ENCODE data around the gene HOXA6. TPM values are rescaled to one million over a fixed set of nuclear protein-coding genes. Genes with fewer than 3 reads are reported as not detected.
A peak's percentile ranks its signal among the peaks of the same experiment; 100 is the strongest.

HOXA6 gene
- total RNA-seq, 1 experiment from 2014 or later: 0.65 TPM

DNA sequence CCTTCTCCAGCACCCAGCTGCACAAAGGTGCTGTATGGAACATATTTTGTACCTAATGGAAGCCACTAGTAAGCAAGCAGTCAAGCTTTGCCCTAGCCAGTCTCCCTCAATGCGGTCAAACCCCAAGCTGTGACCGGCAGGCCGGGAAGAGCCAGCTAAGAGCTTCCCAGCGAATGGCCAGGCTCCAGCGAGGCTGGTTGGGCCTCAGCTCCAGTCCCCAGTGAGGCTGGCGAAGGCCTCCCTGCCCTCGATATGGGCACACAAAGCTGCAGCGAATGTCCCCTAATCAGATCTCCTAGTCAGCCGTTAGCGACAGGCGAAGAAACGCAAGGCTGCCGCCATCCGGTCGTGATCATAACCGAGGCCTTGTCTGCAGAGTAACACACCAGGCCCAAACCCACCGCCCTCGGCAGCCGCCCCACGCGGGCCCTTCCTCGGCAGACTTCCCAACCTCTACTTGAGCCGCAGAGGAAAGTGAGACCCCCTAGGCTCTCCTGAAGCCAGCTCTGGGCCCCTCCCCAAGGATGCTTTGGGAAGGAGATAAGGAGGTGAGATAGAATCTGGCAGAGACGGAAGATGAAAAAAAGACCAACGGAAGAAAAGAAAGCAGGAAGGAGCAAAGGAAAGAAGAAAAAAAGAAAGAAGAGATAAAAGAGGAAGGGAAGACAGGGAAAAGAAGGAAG, 20.8 kb upstream of the HOXA6 start:
- Histone ChIP-seq H3K27ac (no peak overlapping the region), H3F3A (ENCODE audit: insufficient read depth, low read depth) (peaks cover 21% of the 10 kb centered on the region), H3K9me3 (ENCODE audit: insufficient read depth, low read depth) (no peaks in the 10 kb centered on the region), H3K79me2 (ENCODE audit: low read depth) (no peaks in the 10 kb centered on the region), H3K27me3 (ENCODE audit: insufficient read depth, low read depth) (no peaks in the 10 kb centered on the region), H3K4me3 (peak overlapping the region; percentile 94; the same call in 1 of the 2 replicates), H3K9me2 (ENCODE audit: insufficient read depth) (no peaks in the 10 kb centered on the region), H2AFZ (no peak overlapping the region; the same call in 1 of the 2 replicates), H3K36me3 (ENCODE audit: low read depth) (no peaks in the 10 kb centered on the region), H3K4me2 (peak overlapping the region; percentile 100), H4K20me1 (ENCODE audit: insufficient read depth) (no peaks in the 10 kb centered on the region), H3K4me1 (replicated peaks; ENCODE audit: insufficient read depth) (peaks cover 20% of the 10 kb centered on the region)
- BruUV-seq (replicated peaks): no TSS peak
- intact Hi-C loops (cut with micrococcal nuclease; ENCODE audit: unreplicated experiment): loop anchor here (10.0 kb wide), 1 partner anchor 926 kb away; no protein-coding TSS in a partner anchor
- ChIA-PET POLR2A (ENCODE audit: unreplicated experiment) (interaction anchor here (0.5 kb wide), 3 partner anchors 813 to 1581 kb away, joined by 3 to 6 read pairs (median 3); no protein-coding TSS in a partner anchor), CTCF (interaction anchor here (0.5 to 0.7 kb wide), 2 partner anchors 59 to 449 kb away, joined by 4 to 9 read pairs; no protein-coding TSS in a partner anchor)
- no peak for DNase-seq
- TF ChIP-seq, protein P1, sequence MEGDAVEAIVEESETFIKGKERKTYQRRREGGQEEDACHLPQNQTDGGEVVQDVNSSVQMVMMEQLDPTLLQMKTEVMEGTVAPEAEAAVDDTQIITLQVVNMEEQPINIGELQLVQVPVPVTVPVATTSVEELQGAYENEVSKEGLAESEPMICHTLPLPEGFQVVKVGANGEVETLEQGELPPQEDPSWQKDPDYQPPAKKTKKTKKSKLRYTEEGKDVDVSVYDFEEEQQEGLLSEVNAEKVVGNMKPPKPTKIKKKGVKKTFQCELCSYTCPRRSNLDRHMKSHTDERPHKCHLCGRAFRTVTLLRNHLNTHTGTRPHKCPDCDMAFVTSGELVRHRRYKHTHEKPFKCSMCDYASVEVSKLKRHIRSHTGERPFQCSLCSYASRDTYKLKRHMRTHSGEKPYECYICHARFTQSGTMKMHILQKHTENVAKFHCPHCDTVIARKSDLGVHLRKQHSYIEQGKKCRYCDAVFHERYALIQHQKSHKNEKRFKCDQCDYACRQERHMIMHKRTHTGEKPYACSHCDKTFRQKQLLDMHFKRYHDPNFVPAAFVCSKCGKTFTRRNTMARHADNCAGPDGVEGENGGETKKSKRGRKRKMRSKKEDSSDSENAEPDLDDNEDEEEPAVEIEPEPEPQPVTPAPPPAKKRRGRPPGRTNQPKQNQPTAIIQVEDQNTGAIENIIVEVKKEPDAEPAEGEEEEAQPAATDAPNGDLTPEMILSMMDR (conservative IDR thresholded peaks at IDR 0.05): no peak
- TF ChIP-seq EZH2 (IDR thresholded peaks at IDR 0.05; ENCODE audit: low read depth): no peak

DNA sequence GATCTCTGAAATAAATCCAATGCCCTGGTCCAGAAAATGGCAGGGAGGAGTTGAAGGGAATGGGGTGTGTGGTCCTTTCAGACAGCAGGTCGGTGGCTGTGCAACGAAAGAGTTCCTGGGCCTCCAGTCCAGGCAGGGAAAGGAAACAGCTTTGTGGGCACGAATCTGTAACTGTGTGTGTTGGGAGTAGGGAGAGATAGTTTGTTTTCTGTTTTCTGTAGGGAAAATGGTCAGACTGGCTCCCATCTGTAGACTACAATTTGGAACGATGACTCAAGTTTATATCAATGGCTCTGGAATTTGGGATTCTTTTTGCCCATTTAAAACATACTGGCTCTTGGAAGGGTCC, 20.3 kb upstream of the HOXA6 start:
- Histone ChIP-seq H4K20me1 (ENCODE audit: insufficient read depth) (no peaks in the 10 kb centered on the region), H3K9me2 (ENCODE audit: insufficient read depth) (no peaks in the 10 kb centered on the region), H3K4me1 (replicated peaks; ENCODE audit: insufficient read depth) (peaks cover 20% of the 10 kb centered on the region), H3K79me2 (ENCODE audit: low read depth) (no peaks in the 10 kb centered on the region), H3K9me3 (ENCODE audit: insufficient read depth, low read depth) (no peaks in the 10 kb centered on the region), H3K27ac (no peak overlapping the region), H2AFZ (no peak overlapping the region), H3F3A (ENCODE audit: insufficient read depth, low read depth) (peaks cover 25% of the 10 kb centered on the region), H3K27me3 (ENCODE audit: insufficient read depth, low read depth) (no peaks in the 10 kb centered on the region), H3K4me2 (peak overlapping the region; percentile 100; the same call in 1 of the 2 replicates), H3K36me3 (ENCODE audit: low read depth) (no peaks in the 10 kb centered on the region), H3K4me3 (no peak overlapping the region)
- BruUV-seq (replicated peaks): TSS peak; percentile 39
- POLR2A ChIA-PET (ENCODE audit: unreplicated experiment): no interaction called here
- TF ChIP-seq EZH2 (IDR thresholded peaks at IDR 0.05; ENCODE audit: low read depth): no peak
- TF ChIP-seq, protein P1 (conservative IDR thresholded peaks at IDR 0.05): no peak
- no peak for DNase-seq
- CTCF ChIA-PET: no interaction called here
- intact Hi-C loops (cut with micrococcal nuclease; ENCODE audit: unreplicated experiment): loop anchor here (10.0 kb wide), 1 partner anchor 927 kb away; no protein-coding TSS in a partner anchor

DNA sequence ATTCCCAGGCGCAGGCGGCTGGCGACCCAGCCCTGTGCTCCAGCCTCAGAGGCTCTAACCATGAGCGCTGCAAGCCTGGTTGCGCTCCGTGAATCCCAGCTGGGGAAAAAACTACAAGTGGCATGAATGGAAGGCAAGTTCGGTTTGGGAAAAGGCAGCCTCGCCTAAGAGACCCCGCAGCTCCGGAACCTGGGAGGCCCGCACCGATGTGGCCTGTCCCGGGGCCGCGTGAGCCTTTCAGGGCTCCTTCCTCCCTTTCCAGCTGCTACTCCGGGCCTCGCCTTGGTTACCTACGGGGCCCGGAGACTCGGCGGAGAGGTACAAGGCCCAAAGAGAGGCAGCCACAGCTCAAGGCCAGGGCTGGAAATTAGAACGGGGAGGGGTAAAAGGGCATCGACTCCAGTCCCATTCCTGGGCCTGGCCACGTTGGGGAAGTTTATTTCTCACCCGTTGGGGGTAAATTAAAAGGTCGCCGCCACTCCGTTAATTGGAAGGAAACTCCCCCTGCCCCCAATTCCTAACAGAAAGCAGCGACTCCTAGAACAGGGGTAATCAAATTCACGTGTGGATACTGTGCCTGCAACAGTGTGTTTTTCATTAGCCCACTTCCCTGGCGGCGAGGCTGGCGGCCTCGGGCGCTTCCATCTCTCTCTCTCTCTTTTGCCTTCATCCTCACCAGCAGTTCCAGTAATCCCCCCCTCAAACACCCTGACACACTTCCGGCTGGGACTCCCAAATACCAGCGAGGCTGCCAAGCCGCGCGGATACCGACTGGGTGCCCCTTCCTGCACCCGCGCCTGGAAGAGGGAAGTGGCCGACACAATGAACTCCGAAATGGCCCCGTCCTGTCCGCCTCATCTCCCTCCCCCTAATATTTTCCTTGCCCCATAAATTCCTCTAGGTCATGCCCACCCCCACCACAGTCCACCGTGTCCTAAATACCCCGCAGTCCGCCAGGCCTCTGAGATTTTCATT, 19.2 kb upstream of the HOXA6 start:
- POLR2A ChIA-PET (ENCODE audit: unreplicated experiment): no interaction called here
- no peaks in the 10 kb centered on the region for H3K36me3 ChIP-seq (ENCODE audit: low read depth)

More for the DNA sequence above, 19.2 kb upstream of the HOXA6 start:
- Histone ChIP-seq H2AFZ (no peak overlapping the region), H3K27ac (no peak overlapping the region), H3F3A (ENCODE audit: insufficient read depth, low read depth) (peaks cover 34% of the 10 kb centered on the region), H3K9me3 (ENCODE audit: insufficient read depth, low read depth) (no peaks in the 10 kb centered on the region), H4K20me1 (ENCODE audit: insufficient read depth) (no peaks in the 10 kb centered on the region), H3K9me2 (ENCODE audit: insufficient read depth) (no peaks in the 10 kb centered on the region), H3K4me3 (no peak overlapping the region), H3K27me3 (ENCODE audit: insufficient read depth, low read depth) (no peaks in the 10 kb centered on the region), H3K4me1 (replicated peaks; ENCODE audit: insufficient read depth) (peaks cover 20% of the 10 kb centered on the region), H3K4me2 (no peak overlapping the region), H3K79me2 (ENCODE audit: low read depth) (no peaks in the 10 kb centered on the region)
- no TSS peak for BruUV-seq (replicated peaks)
- CTCF ChIA-PET: interaction anchor here (0.6 kb wide), 1 partner anchor 344 kb away, joined by 3 read pairs; no protein-coding TSS in a partner anchor
- intact Hi-C loops (cut with micrococcal nuclease; ENCODE audit: unreplicated experiment): loop anchor here (10.0 kb wide), 1 partner anchor 928 kb away; no protein-coding TSS in a partner anchor
- no peak for TF ChIP-seq EZH2 (IDR thresholded peaks at IDR 0.05; ENCODE audit: low read depth)
- TF ChIP-seq, protein P1 (conservative IDR thresholded peaks at IDR 0.05): no peak
- no peak for DNase-seq
